Gastroesophageal sphincter (tissue), 3 donors: ENCODE measurements around the gene CARHSP1.

Experiments
- CTCF ChIP-seq, 4 experiments: fragments of 200-600 bp in 2 of 4; fragments of 450-650 bp in 2 of 4; sonication (generic) in 1 of 4; IDR thresholded peaks; one replicate each; pipeline ENCODE4 v1.5.1; 2017 to 2019; ENCODE audit warnings: antibody characterized with exemption in 4 of 4, mild to moderate bottlenecking in 2 of 4, moderate library complexity in 2 of 4
- POLR2A ChIP-seq, 2 donors: fragments of 450-650 bp; IDR thresholded peaks; one replicate each; pipeline ENCODE4 v1.6.1; 2017; ENCODE audit warnings: antibody characterized with exemption in 2 of 2, mild to moderate bottlenecking in 2 of 2, moderate library complexity in 1 of 2
- POLR2AphosphoS5 ChIP-seq: sonication (generic); formaldehyde crosslinking; IDR thresholded peaks from one replicate; pipeline ENCODE4 v1.6.1; 2017; ENCODE audit warnings: antibody characterized with exemption

GRCh38 chr16:8831450-8831849, 37.4 kb downstream of the CARHSP1 start:
- no peak for TF ChIP-seq CTCF (IDR thresholded peaks at IDR 0.05)
- no peak for TF ChIP-seq POLR2AphosphoS5
- no peak for TF ChIP-seq POLR2A (IDR thresholded peaks at IDR 0.05)
